ENCODE results near the gene RPL22L1.
"Not testable (repeated sequence)": the region's sequence is repeated elsewhere in the genome, so short reads cannot be mapped to it uniquely, and the experiment has no call there.

DNA sequence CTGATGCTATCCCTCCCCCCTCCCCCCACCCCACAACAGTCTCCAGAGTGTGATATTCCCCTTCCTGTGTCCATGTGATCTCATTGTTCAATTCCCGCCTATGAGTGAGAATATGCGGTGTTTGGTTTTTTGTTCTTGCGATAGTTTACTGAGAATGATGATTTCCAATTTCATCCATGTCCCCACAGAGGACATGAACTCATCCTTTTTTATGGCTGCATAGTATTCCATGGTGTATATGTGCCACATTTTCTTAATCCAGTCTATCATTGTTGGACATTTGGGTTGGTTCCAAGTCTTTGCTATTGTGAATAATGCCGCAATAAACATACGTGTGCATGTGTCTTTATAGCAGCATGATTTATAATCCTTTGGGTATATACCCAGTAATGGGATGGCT lies 8.7 kb upstream of the RPL22L1 start:
- TF ChIP-seq, protein P1, sequence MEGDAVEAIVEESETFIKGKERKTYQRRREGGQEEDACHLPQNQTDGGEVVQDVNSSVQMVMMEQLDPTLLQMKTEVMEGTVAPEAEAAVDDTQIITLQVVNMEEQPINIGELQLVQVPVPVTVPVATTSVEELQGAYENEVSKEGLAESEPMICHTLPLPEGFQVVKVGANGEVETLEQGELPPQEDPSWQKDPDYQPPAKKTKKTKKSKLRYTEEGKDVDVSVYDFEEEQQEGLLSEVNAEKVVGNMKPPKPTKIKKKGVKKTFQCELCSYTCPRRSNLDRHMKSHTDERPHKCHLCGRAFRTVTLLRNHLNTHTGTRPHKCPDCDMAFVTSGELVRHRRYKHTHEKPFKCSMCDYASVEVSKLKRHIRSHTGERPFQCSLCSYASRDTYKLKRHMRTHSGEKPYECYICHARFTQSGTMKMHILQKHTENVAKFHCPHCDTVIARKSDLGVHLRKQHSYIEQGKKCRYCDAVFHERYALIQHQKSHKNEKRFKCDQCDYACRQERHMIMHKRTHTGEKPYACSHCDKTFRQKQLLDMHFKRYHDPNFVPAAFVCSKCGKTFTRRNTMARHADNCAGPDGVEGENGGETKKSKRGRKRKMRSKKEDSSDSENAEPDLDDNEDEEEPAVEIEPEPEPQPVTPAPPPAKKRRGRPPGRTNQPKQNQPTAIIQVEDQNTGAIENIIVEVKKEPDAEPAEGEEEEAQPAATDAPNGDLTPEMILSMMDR (IDR thresholded peaks at IDR 0.05), result not testable (repeated sequence)
- not testable (repeated sequence) for TF ChIP-seq EZH2phosphoT487 (IDR thresholded peaks at IDR 0.05)
